A549 (cell line): ENCODE results near the gene HOXA13. TPM values are rescaled to one million over a fixed set of nuclear protein-coding genes. Genes with fewer than 3 reads are reported as not detected.

Experiments used
- ATAC-seq, 2 experiments: fragments of 200-7000 bp in 1 of 2; fragments of >200 bp in 1 of 2; cut with Nextera tagmentation in 1 of 2; cut with Tn5 transposase in 1 of 2; 3 replicates each; pipeline versions ENCODE4 v1.8.0 to v1.9.1; 2018 to 2020; ENCODE audit warnings: mild to moderate bottlenecking in 1 of 2, moderate library complexity in 1 of 2
- CTCF ChIA-PET: fragments of 300-600 bp; sonication (Branson Sonifier 250); formaldehyde crosslinking; extraction: SDS; loops from one replicate; lab custom pipeline; 2021; ENCODE audit warnings: antibody characterized with exemption, inconsistent platforms; lab: Yijun Ruan, JAX
- POLR2A ChIA-PET: fragments of 350-600 bp; formaldehyde crosslinking; extraction: SDS; loops from one replicate; lab custom pipeline; 2021; ENCODE audit warnings: antibody characterized with exemption, inconsistent platforms; lab: Yijun Ruan, JAX
- DNase-seq, 2 experiments: peaks; one replicate each; pipeline versions ENCODE4 v3.0.0 to v3.0.0-alpha.2; 2011 to 2016; ENCODE audit warnings: low read depth in 1 of 2, low spot score in 1 of 2
- FAIRE-seq: peaks from 2 replicates; lab custom pipeline; 2011; peaks lifted over from hg19 to GRCh38; lab: Jason Lieb, UNC
- H3K27ac ChIP-seq, 2 experiments: fragments of >200 bp; sonication (Bioruptor Twin); formaldehyde crosslinking; 3 replicates each; pipeline ENCODE4 v1.5.1; 2016 to 2017
- H3K4me1 ChIP-seq: fragments of >200 bp; sonication (Bioruptor Twin); formaldehyde crosslinking; 3 replicates; pipeline ENCODE4 v1.6.1; 2016
- H3K4me2 ChIP-seq: fragments of >200 bp; sonication (Bioruptor Twin); formaldehyde crosslinking; 3 replicates; pipeline ENCODE4 v1.6.1; 2016
- H3K4me3 ChIP-seq: fragments of >200 bp; sonication (Bioruptor Twin); formaldehyde crosslinking; 3 replicates; pipeline ENCODE4 v1.5.1; 2016
- H3K9me3 ChIP-seq: fragments of >200 bp; sonication (Bioruptor Twin); formaldehyde crosslinking; 3 replicates; pipeline ENCODE4 v1.6.1; 2016
- BCL3 ChIP-seq: fragments of >200 bp; sonication (Bioruptor Twin); formaldehyde crosslinking; IDR thresholded peaks from 3 replicates; pipeline ENCODE4 v1.6.1; 2016
- BHLHE40 ChIP-seq: IDR thresholded peaks from 2 replicates; pipeline ENCODE4 v1.6.1; 2012; ENCODE audit warnings: low read depth, low read length, inconsistent platforms
- CBX2 ChIP-seq: fragments of 200-600 bp; sonication (generic); IDR thresholded peaks from 2 replicates; pipeline ENCODE4 v1.6.1; 2016; ENCODE audit warnings: low read depth, mild to moderate bottlenecking, borderline replicate concordance
- CEBPB ChIP-seq, 2 experiments: fragments of >200 bp in 1 of 2; sonication (Bioruptor Twin) in 1 of 2; formaldehyde crosslinking in 1 of 2; IDR thresholded peaks; 2 replicates each; pipeline ENCODE4 v1.6.1; 2012 to 2016
- E2F6 ChIP-seq: IDR thresholded peaks from 2 replicates; pipeline ENCODE4 v1.6.1; 2012; ENCODE audit warnings: low read depth, borderline replicate concordance
- EHMT2 ChIP-seq: fragments of 200-600 bp; sonication (generic); IDR thresholded peaks from 2 replicates; pipeline ENCODE4 v1.6.1; 2016; ENCODE audit warnings: antibody characterized with exemption, low read depth, mild to moderate bottlenecking, moderate library complexity
- ELK1 ChIP-seq: fragments of 150-350 bp; IDR thresholded peaks from 2 replicates; pipeline ENCODE4 v1.6.1; 2014; ENCODE audit warnings: low read depth, mild to moderate bottlenecking, low read length
- EP300 ChIP-seq, 2 experiments: fragments of >200 bp; sonication (Bioruptor Twin); formaldehyde crosslinking; IDR thresholded peaks; 2 replicates in 1 of 2; 3 replicates in 1 of 2; pipeline ENCODE4 v1.6.1; 2016 to 2017
- GATA3 ChIP-seq: IDR thresholded peaks from 2 replicates; pipeline ENCODE4 v1.6.1; 2012; ENCODE audit warnings: borderline replicate concordance
- HOXA7 ChIP-seq: fragments of 250-450 bp; sonication (Bioruptor Pico); IDR thresholded peaks from 2 replicates; pipeline ENCODE4 v1.5.0; 2020; ENCODE audit warnings: mild to moderate bottlenecking, moderate library complexity
- HOXB13 ChIP-seq: fragments of 250-450 bp; sonication (Bioruptor Pico); IDR thresholded peaks from 2 replicates; pipeline ENCODE4 v1.5.0; 2020; ENCODE audit warnings: low read depth, mild to moderate bottlenecking, moderate library complexity
- HOXB5 ChIP-seq: fragments of 250-450 bp; sonication (Bioruptor Pico); IDR thresholded peaks from 2 replicates; pipeline ENCODE4 v1.5.0; 2020; ENCODE audit warnings: mild to moderate bottlenecking, moderate library complexity
- JUN ChIP-seq, 2 experiments: fragments of >200 bp; sonication (Bioruptor Twin); formaldehyde crosslinking; IDR thresholded peaks; 2 replicates in 1 of 2; 3 replicates in 1 of 2; pipeline ENCODE4 v1.6.1; 2016 to 2017
- JUNB ChIP-seq: fragments of >200 bp; sonication (Bioruptor Twin); formaldehyde crosslinking; IDR thresholded peaks from 2 replicates; pipeline ENCODE4 v1.6.1; 2016
- KDM5A ChIP-seq: fragments of 200-600 bp; sonication (generic); IDR thresholded peaks from 2 replicates; pipeline ENCODE4 v1.6.1; 2016; ENCODE audit warnings: antibody characterized with exemption, mild to moderate bottlenecking
- MAFK ChIP-seq: fragments of 450-650 bp; IDR thresholded peaks from 2 replicates; pipeline ENCODE4 v1.6.1; 2014; ENCODE audit not compliant: partially characterized antibody
- MAX ChIP-seq: IDR thresholded peaks from 2 replicates; pipeline ENCODE4 v1.6.1; 2012
- MYC ChIP-seq: IDR thresholded peaks from 2 replicates; pipeline ENCODE4 v1.6.1; 2012; ENCODE audit warnings: mild to moderate bottlenecking, inconsistent platforms, low read length, improper control_type of control experiment, borderline replicate concordance
- NFE2L2 ChIP-seq: fragments of 150-350 bp; conservative IDR thresholded peaks from 2 replicates; pipeline ENCODE4 v1.6.1; 2014; ENCODE audit warnings: low read length
- NR3C1 ChIP-seq: fragments of >200 bp; sonication (Bioruptor Twin); formaldehyde crosslinking; IDR thresholded peaks from 3 replicates; pipeline ENCODE4 v1.6.1; 2017
- PBX3 ChIP-seq: IDR thresholded peaks from 2 replicates; pipeline ENCODE4 v1.6.1; 2012
- PHF8 ChIP-seq: fragments of 200-600 bp; sonication (generic); IDR thresholded peaks from 2 replicates; pipeline ENCODE4 v1.6.1; 2016; ENCODE audit warnings: low read depth, mild to moderate bottlenecking, antibody characterized with exemption, moderate library complexity, borderline replicate concordance
- POLR2AphosphoS2 ChIP-seq: conservative IDR thresholded peaks from 2 replicates; pipeline ENCODE4 v1.6.1; 2012; ENCODE audit warnings: low read length, improper control_type of control experiment, inconsistent platforms
- RCOR1 ChIP-seq: fragments of 150-350 bp; IDR thresholded peaks from 2 replicates; pipeline ENCODE4 v1.6.1; 2014; ENCODE audit warnings: antibody characterized with exemption, low read length, low read depth
- RFX5 ChIP-seq: fragments of 450-650 bp; IDR thresholded peaks from 2 replicates; pipeline ENCODE4 v1.7.1; 2014; ENCODE audit warnings: antibody characterized with exemption, mild to moderate bottlenecking, moderate library complexity
- RNF2 ChIP-seq: fragments of 200-600 bp; sonication (generic); IDR thresholded peaks from 2 replicates; pipeline ENCODE4 v1.6.1; 2016; ENCODE audit warnings: low read depth, mild to moderate bottlenecking, antibody characterized with exemption, moderate library complexity, borderline replicate concordance
- SMC3 ChIP-seq: fragments of >200 bp; sonication (Bioruptor Twin); formaldehyde crosslinking; IDR thresholded peaks from 3 replicates; pipeline ENCODE4 v1.6.1; 2018; ENCODE audit warnings: inconsistent platforms
- TP53 ChIP-seq: fragments of 250-450 bp; sonication (Bioruptor Pico); IDR thresholded peaks from 2 replicates; pipeline ENCODE4 v1.5.0; 2021; ENCODE audit warnings: mild to moderate bottlenecking, moderate library complexity
- USF2 ChIP-seq: fragments of 450-650 bp; IDR thresholded peaks from 2 replicates; pipeline ENCODE4 v1.6.1; 2014; ENCODE audit warnings: antibody characterized with exemption
- WGBS: methylation state at CpG from one replicate; pipeline ENCODE4 v1.1.6; 2017; ENCODE audit errors: missing lambda C conversion rate; 5-methylcytosine and 5-hydroxymethylcytosine counted together
- polyA plus RNA-seq, 4 experiments: library from polyadenylated mRNA; depleted of rRNA in 3 of 4; stranded (reverse); fragments of >200 nt; fragmentation: RNase III in 1 of 4; extraction: RNeasy Plus Mini Kit Qiagen cat#74134 plus additional on column Dnase treatment in 1 of 4; gene quantifications; 2 replicates in 3 of 4; 3 replicates in 1 of 4; pipeline ENCODE4 v1.2.3, GENCODE V29; 2011 to 2017

The HOXA13 gene
- polyA plus RNA-seq, 2 of the 4 experiments (the other 2 are of a cell fraction): 2.2 to 2.7 TPM

GRCh38 chr7:27179503-27180430 lies 20.1 kb downstream of the HOXA13 start (continued):
- TF ChIP-seq JUN (IDR thresholded peaks at IDR 0.05) (peak in 1 of 2 experiments; percentile 42; a peak in 1 of 5 replicates), NFE2L2 (no peak), E2F6 (no peak)
- TF ChIP-seq, all 56 proteins: peak for 7

- POLR2A ChIA-PET: interaction anchor here (1.5 kb wide), 1 partner anchor 22 kb away, joined by 3 read pairs; the partner anchor contains the start of gene HOXA7
Measured at GRCh38 chr7:27179030-27179429, 20.9 kb downstream of the HOXA13 start.

GRCh38 chr7:27178366-27178765 lies 21.5 kb downstream of the HOXA13 start:
- Histone ChIP-seq H3K9me3 (no peaks in the 10 kb centered on the region), H3K4me1 (peaks cover 14% of the 10 kb centered on the region), H3K4me2 (no peak overlapping the region), H3K4me3 (no peak overlapping the region), H3K27ac (no peak overlapping the region)
- ATAC-seq (no peak), FAIRE-seq (no peak), DNase-seq (no peak)
- ChIA-PET CTCF (interaction anchor here (0.7 to 3.4 kb wide), 16 partner anchors 8 to 1286 kb away, joined by 3 to 33 read pairs (median 8); partner anchors contain the start of genes HOXA3 and HOXA7), POLR2A (no interaction called here)
- WGBS: 94% methylated on average over 6 of the region's 6 CpGs
- TF ChIP-seq NFE2L2: no peak
- TF ChIP-seq NR3C1: no peak
- TF ChIP-seq CBX2: no peak
- TF ChIP-seq POLR2AphosphoS2: no peak
- no peak for TF ChIP-seq MAX
- no peak for TF ChIP-seq PBX3
- no peak for TF ChIP-seq HOXB5 (CRISPR knock-in tag)
- no peak for TF ChIP-seq BHLHE40
- TF ChIP-seq RCOR1: no peak
- TF ChIP-seq RNF2: no peak
- TF ChIP-seq PHF8: no peak
- TF ChIP-seq EHMT2: no peak
- TF ChIP-seq CEBPB (IDR thresholded peaks at IDR 0.05): no peak
- TF ChIP-seq SMC3: no peak
- no peak for TF ChIP-seq ELK1
- no peak for TF ChIP-seq RFX5
- no peak for TF ChIP-seq GATA3
- no peak for TF ChIP-seq HOXB13 (CRISPR knock-in tag)

More at GRCh38 chr7:27179030-27179429, 20.9 kb downstream of the HOXA13 start:
- Histone ChIP-seq H3K4me1 (peaks cover 21% of the 10 kb centered on the region), H3K27ac (peak overlapping the region in 1 of 2 experiments; percentile 87; a peak in 5 of 6 replicates), H3K4me2 (peak overlapping the region; percentile 96), H3K4me3 (peak overlapping the region; percentile 56; the same call in 2 of the 3 replicates), H3K9me3 (no peaks in the 10 kb centered on the region)
- no peak for FAIRE-seq
- CTCF ChIA-PET: interaction anchor here (0.7 to 3.4 kb wide), 32 partner anchors 8 to 1286 kb away, joined by 3 to 33 read pairs (median 5); partner anchors contain the start of genes HOXA13, HOXA3 and HOXA7
- DNase-seq: no peak
- WGBS: 93% methylated on average over 14 of the region's 14 CpGs
- no peak for TF ChIP-seq BCL3
- TF ChIP-seq JUNB: no peak
- no peak for TF ChIP-seq TP53 (CRISPR knock-in tag)
- no peak for TF ChIP-seq HOXB5 (CRISPR knock-in tag)
- no peak for TF ChIP-seq EP300 (IDR thresholded peaks at IDR 0.05)
- no peak for TF ChIP-seq MAFK
- no peak for TF ChIP-seq POLR2AphosphoS2
- TF ChIP-seq KDM5A: no peak
- no peak for TF ChIP-seq USF2
- no peak for TF ChIP-seq SMC3
- no peak for TF ChIP-seq MYC
- no peak for TF ChIP-seq HOXA7
- ATAC-seq: no peak
